GM12878 (cell line): ENCODE measurements around the gene POMT2.

Experiments
- CTCF ChIP-seq, 3 experiments: IDR thresholded peaks in 2 of 3; conservative IDR thresholded peaks in 1 of 3; 2 replicates each; pipeline ENCODE4 v1.5.1; 2011; ENCODE audit warnings: low read depth in 3 of 3, low read length in 3 of 3, mild to moderate bottlenecking in 3 of 3, control low read depth in 2 of 3, moderate library complexity in 2 of 3, inconsistent platforms in 1 of 3, mixed read lengths in 1 of 3; ENCODE audit not compliant: control insufficient read depth in 2 of 3, insufficient read depth in 1 of 3; ENCODE audit errors: extremely low read depth in 1 of 3
- ESRRA ChIP-seq: IDR thresholded peaks from 2 replicates; pipeline ENCODE4 v1.6.1; 2012; ENCODE audit warnings: mild to moderate bottlenecking, low read length, improper control_type of control experiment
- NR2C2 ChIP-seq: IDR thresholded peaks from 2 replicates; pipeline ENCODE4 v1.6.1; 2011; ENCODE audit warnings: borderline replicate concordance, low read depth; ENCODE audit not compliant: control insufficient read depth, insufficient read length

DNA sequence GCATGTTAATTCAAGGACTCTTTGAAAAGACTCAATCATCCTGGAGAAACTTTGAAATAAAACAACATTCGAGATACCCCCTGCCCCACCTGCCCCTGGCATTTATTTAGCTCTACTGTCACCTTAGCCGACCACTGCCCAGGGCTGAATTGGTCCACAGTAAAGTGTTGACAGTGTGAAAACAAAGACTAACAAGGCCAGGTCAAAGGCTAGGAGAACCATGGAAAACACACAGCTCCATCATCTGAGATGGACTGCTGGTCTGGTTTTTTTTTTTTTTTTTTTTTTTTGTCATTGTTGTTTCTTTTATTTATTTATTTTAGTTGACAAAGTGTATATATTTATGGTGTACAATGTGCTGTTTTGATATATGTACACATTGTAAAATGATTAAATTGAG is 25.8 kb upstream of the POMT2 start:
- TF ChIP-seq ESRRA (no peak), CTCF (IDR thresholded peaks at IDR 0.05 in 2 of 3, conservative IDR thresholded peaks at IDR 0.05 in 1 of 3; ENCODE audit: control insufficient read depth in 2 of 3, extremely low read depth in 1 of 3, insufficient read depth in 1 of 3, low read depth in 3 of 3, low read length in 3 of 3) (no peak), NR2C2 (no peak)
